Suprapubic skin (tissue), 4 donors: Measurements from ENCODE around the gene FRMD3. TPM values are rescaled to one million over a fixed set of nuclear protein-coding genes. Genes with fewer than 3 reads are reported as not detected.
"Not testable (repeated sequence)": the region's sequence is repeated elsewhere in the genome, so short reads cannot be mapped to it uniquely, and the experiment has no call there.

Experiments used
- DNase-seq, 2 donors: peaks; one replicate each; pipeline ENCODE4 v3.0.0-alpha.2; 2019; ENCODE audit warnings: low spot score in 2 of 2
- H3K27ac ChIP-seq: fragments of 200-600 bp; sonication (generic); one replicate; pipeline ENCODE4 v1.5.1; 2019
- H3K27me3 ChIP-seq: fragments of 200-600 bp; sonication (generic); one replicate; pipeline ENCODE4 v1.5.1; 2019
- H3K36me3 ChIP-seq: fragments of 200-600 bp; sonication (generic); one replicate; pipeline ENCODE4 v1.5.1; 2019
- H3K4me1 ChIP-seq: fragments of 200-600 bp; sonication (generic); one replicate; pipeline ENCODE4 v1.5.1; 2019
- H3K4me3 ChIP-seq: fragments of 200-600 bp; sonication (generic); one replicate; pipeline ENCODE4 v1.5.1; 2019; ENCODE audit warnings: mild to moderate bottlenecking
- H3K9me3 ChIP-seq: fragments of 200-600 bp; sonication (generic); one replicate; pipeline ENCODE4 v1.5.1; 2019
- EP300 ChIP-seq: sonication (generic); formaldehyde crosslinking; IDR thresholded peaks from one replicate; pipeline ENCODE4 v1.6.1; 2017; ENCODE audit warnings: antibody characterized with exemption
- POLR2A ChIP-seq, 2 donors: fragments of 450-650 bp; IDR thresholded peaks; one replicate each; pipeline ENCODE4 v1.6.1; 2017; ENCODE audit warnings: antibody characterized with exemption in 2 of 2, mild to moderate bottlenecking in 2 of 2, moderate library complexity in 2 of 2
- POLR2AphosphoS5 ChIP-seq, 3 donors: sonication (generic); formaldehyde crosslinking; IDR thresholded peaks; one replicate each; pipeline ENCODE4 v1.6.1; 2017; ENCODE audit warnings: antibody characterized with exemption in 3 of 3
- WGBS: methylation state at CpG from one replicate; pipeline ENCODE4 v1.1.5; 2018; 5-methylcytosine and 5-hydroxymethylcytosine counted together
- total RNA-seq, 4 donors: library from RNA; depleted of rRNA; stranded (reverse); fragments of >200 nt; gene quantifications; one replicate each; pipeline ENCODE4 v1.1.0, GENCODE V29; 2016
- TF ChIP-seq, protein P1 (sequence below), 2 donors: fragments of 200-600 bp in 1 of 2; fragments of 450-650 bp in 1 of 2; sonication (generic) in 1 of 2; IDR thresholded peaks; one replicate each; pipeline ENCODE4 v1.5.1; 2016 to 2019; ENCODE audit warnings: antibody characterized with exemption in 2 of 2, mild to moderate bottlenecking in 1 of 2, moderate library complexity in 1 of 2

Gene FRMD3
- total RNA-seq, 4 donors from 2014 or later, result 2.8 to 7.0 (median 5.2) TPM

DNA sequence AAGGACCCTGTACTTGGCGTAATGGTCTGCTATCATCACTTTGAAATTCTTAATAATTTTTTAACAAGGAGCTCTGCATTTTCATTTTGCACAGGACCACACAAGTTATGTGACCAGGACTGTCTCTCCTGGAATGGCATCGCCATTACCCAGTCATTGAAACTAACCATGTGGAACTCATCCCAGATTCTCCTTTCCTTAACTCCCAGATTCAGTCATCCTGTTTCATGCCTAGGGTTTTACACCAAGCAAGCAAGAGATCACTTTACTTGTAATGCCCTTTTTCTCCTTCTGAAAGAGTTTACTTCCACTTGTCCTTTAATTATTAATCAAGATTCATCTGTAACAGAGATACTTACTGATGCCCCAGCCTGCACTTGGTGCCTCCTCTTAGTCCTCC lies 12.0 kb downstream of the FRMD3 start:
- H3K36me3 ChIP-seq, result no peaks in the 10 kb centered on the region
- H3K4me3 ChIP-seq, result no peak overlapping the region
- TF ChIP-seq POLR2AphosphoS5 (IDR thresholded peaks at IDR 0.05) (no peak), POLR2A (IDR thresholded peaks at IDR 0.05) (no peak), EP300 (no peak)
- TF ChIP-seq, protein P1, sequence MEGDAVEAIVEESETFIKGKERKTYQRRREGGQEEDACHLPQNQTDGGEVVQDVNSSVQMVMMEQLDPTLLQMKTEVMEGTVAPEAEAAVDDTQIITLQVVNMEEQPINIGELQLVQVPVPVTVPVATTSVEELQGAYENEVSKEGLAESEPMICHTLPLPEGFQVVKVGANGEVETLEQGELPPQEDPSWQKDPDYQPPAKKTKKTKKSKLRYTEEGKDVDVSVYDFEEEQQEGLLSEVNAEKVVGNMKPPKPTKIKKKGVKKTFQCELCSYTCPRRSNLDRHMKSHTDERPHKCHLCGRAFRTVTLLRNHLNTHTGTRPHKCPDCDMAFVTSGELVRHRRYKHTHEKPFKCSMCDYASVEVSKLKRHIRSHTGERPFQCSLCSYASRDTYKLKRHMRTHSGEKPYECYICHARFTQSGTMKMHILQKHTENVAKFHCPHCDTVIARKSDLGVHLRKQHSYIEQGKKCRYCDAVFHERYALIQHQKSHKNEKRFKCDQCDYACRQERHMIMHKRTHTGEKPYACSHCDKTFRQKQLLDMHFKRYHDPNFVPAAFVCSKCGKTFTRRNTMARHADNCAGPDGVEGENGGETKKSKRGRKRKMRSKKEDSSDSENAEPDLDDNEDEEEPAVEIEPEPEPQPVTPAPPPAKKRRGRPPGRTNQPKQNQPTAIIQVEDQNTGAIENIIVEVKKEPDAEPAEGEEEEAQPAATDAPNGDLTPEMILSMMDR (IDR thresholded peaks at IDR 0.05), result no peak
- no peaks in the 10 kb centered on the region for H3K9me3 ChIP-seq
- no peak for DNase-seq
- 91% methylated on average over 2 of the region's 2 CpGs for WGBS
- H3K4me1 ChIP-seq, result no peaks in the 10 kb centered on the region
- H3K27ac ChIP-seq, result no peak overlapping the region
- H3K27me3 ChIP-seq, result no peaks in the 10 kb centered on the region

DNA sequence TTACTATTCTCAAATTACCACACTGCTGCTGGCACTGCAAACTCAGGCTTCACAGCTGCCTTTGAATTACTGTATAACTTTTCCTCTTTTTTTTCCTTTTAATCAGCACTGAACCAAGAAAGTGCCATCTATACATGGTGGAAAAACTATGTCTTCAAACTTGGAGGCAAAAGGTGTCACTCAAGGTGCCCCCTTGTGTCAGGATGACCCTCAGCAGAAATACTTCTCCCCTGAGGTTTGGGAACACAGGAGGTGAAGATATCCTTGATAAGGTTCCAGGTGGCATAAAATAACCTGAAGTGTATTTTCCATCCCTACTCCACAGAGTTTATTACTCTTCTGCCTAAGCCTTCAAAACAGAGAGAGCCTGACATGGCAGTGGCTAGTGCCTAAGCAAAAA lies 14.5 kb downstream of the FRMD3 start:
- Histone ChIP-seq H3K27me3 (no peaks in the 10 kb centered on the region), H3K4me3 (no peak overlapping the region), H3K4me1 (no peaks in the 10 kb centered on the region), H3K9me3 (no peaks in the 10 kb centered on the region), H3K27ac (no peak overlapping the region), H3K36me3 (no peaks in the 10 kb centered on the region)
- DNase-seq, result no peak
- TF ChIP-seq EP300, result no peak
- TF ChIP-seq, protein P1 (IDR thresholded peaks at IDR 0.05), result no peak
- TF ChIP-seq POLR2AphosphoS5 (IDR thresholded peaks at IDR 0.05), result no peak
- no peak for TF ChIP-seq POLR2A (IDR thresholded peaks at IDR 0.05)

DNA sequence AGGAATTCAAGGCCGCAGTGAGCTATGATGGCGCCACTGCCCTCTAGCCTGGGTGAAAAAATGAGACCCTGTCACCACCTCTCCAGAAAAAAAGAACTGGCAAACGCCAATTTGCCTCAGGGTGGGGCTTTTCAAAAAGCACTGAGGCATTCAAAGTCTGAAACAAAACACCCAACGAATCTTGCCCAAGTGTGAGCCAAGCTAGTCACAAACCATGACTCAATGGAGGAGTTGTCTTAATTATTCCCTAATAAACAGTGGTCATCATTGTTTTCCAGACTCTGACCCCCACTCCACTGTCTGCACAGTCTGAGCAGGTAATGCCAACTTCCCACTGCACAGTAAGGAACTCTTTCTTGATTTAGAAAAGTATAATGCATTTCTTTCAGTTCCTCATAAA lies 16.8 kb downstream of the FRMD3 start:
- no peaks in the 10 kb centered on the region for H3K4me1 ChIP-seq
- no peaks in the 10 kb centered on the region for H3K27me3 ChIP-seq
- TF ChIP-seq POLR2AphosphoS5 (IDR thresholded peaks at IDR 0.05) (no peak), POLR2A (IDR thresholded peaks at IDR 0.05) (no peak), EP300 (no peak)
- TF ChIP-seq, protein P1 (IDR thresholded peaks at IDR 0.05), result no peak
- no peak overlapping the region for H3K27ac ChIP-seq
- WGBS, result 71% methylated on average over 4 of the region's 4 CpGs
- no peak overlapping the region for H3K4me3 ChIP-seq
- no peaks in the 10 kb centered on the region for H3K36me3 ChIP-seq
- no peaks in the 10 kb centered on the region for H3K9me3 ChIP-seq
- no peak for DNase-seq

DNA sequence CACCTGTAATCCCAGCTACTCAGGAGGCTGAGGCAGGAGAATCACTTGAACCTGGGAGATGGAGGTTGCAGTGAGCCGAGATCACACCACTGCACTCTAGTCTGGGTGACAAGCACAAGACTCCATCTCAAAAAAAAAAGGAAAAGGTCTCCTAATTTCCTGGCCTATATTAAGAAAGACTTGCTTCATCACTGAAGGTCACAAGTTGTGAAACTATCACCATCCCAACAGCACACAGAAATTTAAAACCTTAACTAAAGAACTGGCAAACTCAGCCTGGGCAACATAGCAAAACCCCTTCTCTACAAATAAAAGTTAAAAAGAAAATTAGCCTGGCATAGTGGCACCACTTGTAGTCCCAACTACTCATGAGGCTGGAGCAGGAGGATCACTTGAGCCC lies 17.2 kb downstream of the FRMD3 start:
- H3K4me3 ChIP-seq, result no peak overlapping the region
- H3K9me3 ChIP-seq, result no peaks in the 10 kb centered on the region
- H3K27ac ChIP-seq, result no peak overlapping the region
- no peaks in the 10 kb centered on the region for H3K27me3 ChIP-seq
- TF ChIP-seq, protein P1 (IDR thresholded peaks at IDR 0.05), result no peak
- no peak for TF ChIP-seq EP300
- TF ChIP-seq POLR2A (IDR thresholded peaks at IDR 0.05), result no peak
- no peak for TF ChIP-seq POLR2AphosphoS5 (IDR thresholded peaks at IDR 0.05)
- no peaks in the 10 kb centered on the region for H3K36me3 ChIP-seq
- DNase-seq, result no peak
- 96% methylated on average over 1 of the region's 1 CpG for WGBS
- no peaks in the 10 kb centered on the region for H3K4me1 ChIP-seq

DNA sequence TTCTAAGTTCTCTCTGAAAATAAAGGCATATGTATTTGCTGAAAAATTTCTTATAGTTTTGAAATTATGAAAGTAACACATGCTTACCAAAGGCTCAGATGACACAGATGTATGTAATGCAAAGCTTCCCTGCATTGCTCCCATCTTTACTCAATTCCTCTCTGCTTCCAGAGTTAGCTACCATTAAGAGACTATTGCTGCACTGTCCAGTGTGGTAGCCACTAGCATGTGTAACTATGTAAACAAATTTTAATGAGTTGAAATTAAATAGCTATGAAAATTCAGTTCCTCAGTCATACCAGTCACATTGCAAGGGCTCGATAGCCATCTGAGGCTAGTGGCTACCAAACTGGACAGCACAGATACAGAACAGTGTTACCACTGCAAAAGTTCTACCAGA lies 17.9 kb downstream of the FRMD3 start:
- H3K27me3 ChIP-seq, result no peaks in the 10 kb centered on the region
- no peak overlapping the region for H3K4me3 ChIP-seq
- no peaks in the 10 kb centered on the region for H3K36me3 ChIP-seq
- WGBS, result 87% methylated on average over 1 of the region's 1 CpG
- H3K9me3 ChIP-seq, result no peaks in the 10 kb centered on the region
- no peak for DNase-seq
- no peaks in the 10 kb centered on the region for H3K4me1 ChIP-seq
- no peak overlapping the region for H3K27ac ChIP-seq
- TF ChIP-seq POLR2A (IDR thresholded peaks at IDR 0.05) (no peak), POLR2AphosphoS5 (IDR thresholded peaks at IDR 0.05) (no peak), EP300 (no peak)
- TF ChIP-seq, protein P1 (IDR thresholded peaks at IDR 0.05), result no peak

DNA sequence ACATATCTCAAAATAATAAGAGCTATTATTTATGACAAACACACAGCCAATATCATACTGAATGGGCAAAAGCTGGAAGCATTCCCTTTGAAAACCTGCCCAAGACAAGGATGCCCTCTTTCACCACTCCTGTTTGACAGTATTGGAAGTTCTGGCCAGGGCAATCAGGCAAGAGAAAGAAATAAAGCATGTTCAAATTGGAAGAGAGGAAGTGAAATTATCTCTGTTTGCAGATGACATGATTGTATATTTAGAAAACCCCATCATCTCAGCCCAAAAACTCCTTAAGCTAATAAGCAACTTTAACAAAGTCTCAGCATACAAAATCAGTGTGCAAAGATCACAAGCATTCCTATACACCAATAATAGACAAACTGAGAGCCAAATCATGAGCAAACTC lies 20.2 kb downstream of the FRMD3 start:
- not testable (repeated sequence) for H3K27me3 ChIP-seq, H3K36me3 ChIP-seq, H3K4me3 ChIP-seq, DNase-seq, H3K27ac ChIP-seq, H3K9me3 ChIP-seq, H3K4me1 ChIP-seq
